ENCODE results near the gene RYR1.

The RYR1 gene

DNA sequence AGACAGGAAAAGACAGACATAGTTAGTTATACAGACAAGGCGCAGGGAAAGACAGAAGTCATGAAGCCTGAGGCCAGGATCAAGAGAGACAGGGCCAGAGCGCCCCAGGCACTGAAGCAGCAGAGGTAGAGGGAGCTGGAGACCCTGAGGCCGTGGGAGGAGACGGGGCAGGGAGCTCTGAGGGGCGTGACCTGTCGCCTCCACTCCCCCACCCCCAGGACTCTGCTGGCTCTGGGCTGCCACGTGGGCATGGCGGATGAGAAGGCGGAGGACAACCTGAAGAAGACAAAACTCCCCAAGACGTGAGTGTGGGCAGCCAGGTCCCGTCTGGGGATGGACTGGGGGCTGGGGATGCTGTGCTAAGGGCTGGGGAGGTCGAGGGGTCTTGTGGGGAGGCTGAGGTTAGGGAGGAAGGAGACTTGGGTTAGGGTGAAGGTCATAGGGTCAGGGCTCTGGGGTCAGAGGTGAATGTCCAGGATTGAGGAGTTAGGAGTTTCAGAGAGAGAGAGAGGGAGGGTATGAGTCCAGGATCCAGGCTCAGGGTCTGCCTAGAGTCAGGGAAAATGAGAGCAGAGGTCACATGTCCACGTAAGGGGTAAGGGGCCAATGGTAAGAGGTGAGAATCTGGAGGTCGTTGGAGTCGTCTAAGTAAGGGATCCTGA is 31.1 kb downstream of the RYR1 start (continued):
- TF ChIP-seq HOXC10 (CRISPR knock-in tag; IDR thresholded peaks at IDR 0.05) (no peak), YY2 (tag by site-specific recombination; IDR thresholded peaks at IDR 0.05) (no peak), ZBTB7A (tag by site-specific recombination; IDR thresholded peaks at IDR 0.05; ENCODE audit: low read depth) (no peak), ZBTB17 (tag by site-specific recombination; IDR thresholded peaks at IDR 0.05) (no peak), KLF9 (tag by site-specific recombination; IDR thresholded peaks at IDR 0.05; ENCODE audit: low read depth) (0 out of 2 replicates have a peak, but pooled peaks have one; percentile 20), ZNF707 (tag by site-specific recombination; IDR thresholded peaks at IDR 0.05) (no peak), ZNF23 (tag by site-specific recombination; IDR thresholded peaks at IDR 0.05; ENCODE audit: borderline replicate concordance) (no peak), ZNF701 (tag by site-specific recombination; IDR thresholded peaks at IDR 0.05) (no peak), SETDB1 (IDR thresholded peaks at IDR 0.05; ENCODE audit: insufficient read length, low read length) (no peak), ZNF302 (tag by site-specific recombination; IDR thresholded peaks at IDR 0.05; ENCODE audit: low read depth) (no peak), IKZF3 (tag by site-specific recombination; IDR thresholded peaks at IDR 0.05) (no peak), SP7 (tag by site-specific recombination; IDR thresholded peaks at IDR 0.05) (no peak), KLF10 (tag by site-specific recombination; IDR thresholded peaks at IDR 0.05) (no peak), ZNF664 (tag by site-specific recombination; IDR thresholded peaks at IDR 0.05) (no peak), ZFP37 (tag by site-specific recombination; IDR thresholded peaks at IDR 0.05) (no peak), ZNF426 (tag by site-specific recombination; IDR thresholded peaks at IDR 0.05) (no peak), ZNF48 (tag by site-specific recombination; IDR thresholded peaks at IDR 0.05) (no peak), ZSCAN30 (tag by site-specific recombination; IDR thresholded peaks at IDR 0.05) (no peak), ZBTB21 (tag by site-specific recombination; IDR thresholded peaks at IDR 0.05) (no peak), TCF7L2 (IDR thresholded peaks at IDR 0.05; ENCODE audit: borderline replicate concordance, low read depth, low read length) (no peak), ZNF274 (IDR thresholded peaks at IDR 0.05; ENCODE audit: low read length) (no peak), ZNF274 (tag by site-specific recombination; IDR thresholded peaks at IDR 0.05; ENCODE audit: borderline replicate concordance) (0 out of 2 replicates have a peak, but pooled peaks have one; percentile 14), ZNF530 (tag by site-specific recombination; IDR thresholded peaks at IDR 0.05; ENCODE audit: low read depth) (no peak), ZNF354C (tag by site-specific recombination; IDR thresholded peaks at IDR 0.05; ENCODE audit: borderline replicate concordance, low read depth) (no peak), MEIS1 (CRISPR knock-in tag; IDR thresholded peaks at IDR 0.05; ENCODE audit: borderline replicate concordance) (no peak), ZNF214 (tag by site-specific recombination; IDR thresholded peaks at IDR 0.05; ENCODE audit: borderline replicate concordance) (no peak)
- TF ChIP-seq, protein P1, sequence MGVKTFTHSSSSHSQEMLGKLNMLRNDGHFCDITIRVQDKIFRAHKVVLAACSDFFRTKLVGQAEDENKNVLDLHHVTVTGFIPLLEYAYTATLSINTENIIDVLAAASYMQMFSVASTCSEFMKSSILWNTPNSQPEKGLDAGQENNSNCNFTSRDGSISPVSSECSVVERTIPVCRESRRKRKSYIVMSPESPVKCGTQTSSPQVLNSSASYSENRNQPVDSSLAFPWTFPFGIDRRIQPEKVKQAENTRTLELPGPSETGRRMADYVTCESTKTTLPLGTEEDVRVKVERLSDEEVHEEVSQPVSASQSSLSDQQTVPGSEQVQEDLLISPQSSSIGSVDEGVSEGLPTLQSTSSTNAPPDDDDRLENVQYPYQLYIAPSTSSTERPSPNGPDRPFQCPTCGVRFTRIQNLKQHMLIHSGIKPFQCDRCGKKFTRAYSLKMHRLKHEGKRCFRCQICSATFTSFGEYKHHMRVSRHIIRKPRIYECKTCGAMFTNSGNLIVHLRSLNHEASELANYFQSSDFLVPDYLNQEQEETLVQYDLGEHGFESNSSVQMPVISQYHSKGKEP (tag by site-specific recombination; IDR thresholded peaks at IDR 0.05), result no peak
- TF ChIP-seq, protein P2, sequence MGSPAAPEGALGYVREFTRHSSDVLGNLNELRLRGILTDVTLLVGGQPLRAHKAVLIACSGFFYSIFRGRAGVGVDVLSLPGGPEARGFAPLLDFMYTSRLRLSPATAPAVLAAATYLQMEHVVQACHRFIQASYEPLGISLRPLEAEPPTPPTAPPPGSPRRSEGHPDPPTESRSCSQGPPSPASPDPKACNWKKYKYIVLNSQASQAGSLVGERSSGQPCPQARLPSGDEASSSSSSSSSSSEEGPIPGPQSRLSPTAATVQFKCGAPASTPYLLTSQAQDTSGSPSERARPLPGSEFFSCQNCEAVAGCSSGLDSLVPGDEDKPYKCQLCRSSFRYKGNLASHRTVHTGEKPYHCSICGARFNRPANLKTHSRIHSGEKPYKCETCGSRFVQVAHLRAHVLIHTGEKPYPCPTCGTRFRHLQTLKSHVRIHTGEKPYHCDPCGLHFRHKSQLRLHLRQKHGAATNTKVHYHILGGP (tag by site-specific recombination; IDR thresholded peaks at IDR 0.05), result 0 out of 2 replicates have a peak, but pooled peaks have one; percentile 7
- TF ChIP-seq, protein P3, sequence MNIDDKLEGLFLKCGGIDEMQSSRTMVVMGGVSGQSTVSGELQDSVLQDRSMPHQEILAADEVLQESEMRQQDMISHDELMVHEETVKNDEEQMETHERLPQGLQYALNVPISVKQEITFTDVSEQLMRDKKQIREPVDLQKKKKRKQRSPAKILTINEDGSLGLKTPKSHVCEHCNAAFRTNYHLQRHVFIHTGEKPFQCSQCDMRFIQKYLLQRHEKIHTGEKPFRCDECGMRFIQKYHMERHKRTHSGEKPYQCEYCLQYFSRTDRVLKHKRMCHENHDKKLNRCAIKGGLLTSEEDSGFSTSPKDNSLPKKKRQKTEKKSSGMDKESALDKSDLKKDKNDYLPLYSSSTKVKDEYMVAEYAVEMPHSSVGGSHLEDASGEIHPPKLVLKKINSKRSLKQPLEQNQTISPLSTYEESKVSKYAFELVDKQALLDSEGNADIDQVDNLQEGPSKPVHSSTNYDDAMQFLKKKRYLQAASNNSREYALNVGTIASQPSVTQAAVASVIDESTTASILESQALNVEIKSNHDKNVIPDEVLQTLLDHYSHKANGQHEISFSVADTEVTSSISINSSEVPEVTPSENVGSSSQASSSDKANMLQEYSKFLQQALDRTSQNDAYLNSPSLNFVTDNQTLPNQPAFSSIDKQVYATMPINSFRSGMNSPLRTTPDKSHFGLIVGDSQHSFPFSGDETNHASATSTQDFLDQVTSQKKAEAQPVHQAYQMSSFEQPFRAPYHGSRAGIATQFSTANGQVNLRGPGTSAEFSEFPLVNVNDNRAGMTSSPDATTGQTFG (tag by site-specific recombination; IDR thresholded peaks at IDR 0.05; ENCODE audit: borderline replicate concordance), result 0 out of 2 replicates have a peak, but pooled peaks have one; percentile 9
- TF ChIP-seq, protein P4, sequence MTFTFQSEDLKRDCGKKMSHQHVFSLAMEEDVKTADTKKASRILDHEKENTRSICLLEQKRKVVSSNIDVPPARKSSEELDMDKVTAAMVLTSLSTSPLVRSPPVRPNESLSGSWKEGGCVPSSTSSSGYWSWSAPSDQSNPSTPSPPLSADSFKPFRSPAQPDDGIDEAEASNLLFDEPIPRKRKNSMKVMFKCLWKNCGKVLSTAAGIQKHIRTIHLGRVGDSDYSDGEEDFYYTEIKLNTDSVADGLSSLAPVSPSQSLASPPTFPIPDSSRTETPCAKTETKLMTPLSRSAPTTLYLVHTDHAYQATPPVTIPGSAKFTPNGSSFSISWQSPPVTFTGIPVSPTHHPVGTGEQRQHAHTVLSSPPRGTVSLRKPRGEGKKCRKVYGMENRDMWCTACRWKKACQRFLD (tag by site-specific recombination; IDR thresholded peaks at IDR 0.05), result no peak
- TF ChIP-seq, protein P5, sequence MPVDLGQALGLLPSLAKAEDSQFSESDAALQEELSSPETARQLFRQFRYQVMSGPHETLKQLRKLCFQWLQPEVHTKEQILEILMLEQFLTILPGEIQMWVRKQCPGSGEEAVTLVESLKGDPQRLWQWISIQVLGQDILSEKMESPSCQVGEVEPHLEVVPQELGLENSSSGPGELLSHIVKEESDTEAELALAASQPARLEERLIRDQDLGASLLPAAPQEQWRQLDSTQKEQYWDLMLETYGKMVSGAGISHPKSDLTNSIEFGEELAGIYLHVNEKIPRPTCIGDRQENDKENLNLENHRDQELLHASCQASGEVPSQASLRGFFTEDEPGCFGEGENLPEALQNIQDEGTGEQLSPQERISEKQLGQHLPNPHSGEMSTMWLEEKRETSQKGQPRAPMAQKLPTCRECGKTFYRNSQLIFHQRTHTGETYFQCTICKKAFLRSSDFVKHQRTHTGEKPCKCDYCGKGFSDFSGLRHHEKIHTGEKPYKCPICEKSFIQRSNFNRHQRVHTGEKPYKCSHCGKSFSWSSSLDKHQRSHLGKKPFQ (tag by site-specific recombination; IDR thresholded peaks at IDR 0.05), result no peak
- TF ChIP-seq, protein P6, sequence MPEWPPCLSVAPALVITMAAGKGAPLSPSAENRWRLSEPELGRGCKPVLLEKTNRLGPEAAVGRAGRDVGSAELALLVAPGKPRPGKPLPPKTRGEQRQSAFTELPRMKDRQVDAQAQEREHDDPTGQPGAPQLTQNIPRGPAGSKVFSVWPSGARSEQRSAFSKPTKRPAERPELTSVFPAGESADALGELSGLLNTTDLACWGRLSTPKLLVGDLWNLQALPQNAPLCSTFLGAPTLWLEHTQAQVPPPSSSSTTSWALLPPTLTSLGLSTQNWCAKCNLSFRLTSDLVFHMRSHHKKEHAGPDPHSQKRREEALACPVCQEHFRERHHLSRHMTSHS (tag by site-specific recombination; IDR thresholded peaks at IDR 0.05), result no peak

Measured in HEK293 (cell line).